Measurements from ENCODE around the gene KRTAP19-7.

The KRTAP19-7 gene, protein sequence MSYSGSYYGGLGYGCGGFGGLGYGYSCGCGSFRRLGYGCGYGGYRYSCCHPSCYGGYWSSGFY

DNA sequence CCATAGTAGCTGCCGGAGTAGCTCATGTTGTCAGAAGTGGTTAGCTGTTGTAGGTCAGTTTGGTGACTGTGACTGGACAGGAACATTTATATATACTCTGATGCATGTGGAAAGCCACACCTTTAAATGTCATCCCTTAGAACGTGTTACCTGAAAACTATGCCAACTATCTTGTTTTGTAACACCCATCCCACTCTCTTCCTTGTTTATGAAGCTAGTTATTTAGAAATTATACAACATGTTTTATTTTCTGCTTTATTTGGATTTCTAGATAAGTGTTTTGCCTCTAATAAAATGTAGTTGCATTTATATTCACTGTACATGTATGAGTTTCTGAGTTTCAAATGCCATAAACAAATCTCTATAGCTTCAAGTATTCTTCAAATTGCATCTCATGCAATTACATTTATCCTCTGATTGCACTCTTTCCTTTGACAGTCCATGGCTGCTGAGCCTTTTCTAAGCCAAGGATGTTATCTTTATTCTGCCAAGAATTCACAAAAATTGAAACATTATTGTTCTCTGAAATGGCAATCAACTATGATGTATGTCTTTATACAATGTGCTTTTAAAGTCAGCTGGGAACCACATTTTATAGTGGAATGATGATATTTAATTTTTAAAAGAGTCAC is at the start of gene KRTAP19-7:
Gene KRTAP19-7 (minus strand): TSS at position 51 of the 632 bp plus-strand sequence. CDS start 25 bp downstream, at position 26.
- DNase-seq: no peak
- intact Hi-C loops (cut with DNase I): no loop called here

DNA sequence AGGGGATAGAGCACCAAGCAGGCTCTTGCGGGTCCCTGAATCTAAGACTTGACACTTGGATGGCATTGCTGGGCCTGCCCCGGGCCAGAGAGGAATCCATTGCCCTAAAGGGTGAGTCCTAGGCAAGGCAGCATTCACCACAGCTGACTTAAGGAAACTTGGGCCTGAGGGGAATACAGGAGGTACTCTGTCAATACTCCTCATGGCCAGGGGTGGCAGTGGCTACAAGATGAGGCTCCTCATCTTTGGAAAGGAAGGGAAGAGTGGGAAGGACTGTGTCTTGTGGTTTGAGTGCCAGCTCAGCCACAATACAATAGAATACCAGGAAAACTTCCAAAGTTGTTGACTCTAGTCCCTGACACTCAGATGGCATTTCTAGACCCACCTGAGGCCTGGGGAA is 44.9 kb upstream of the KRTAP19-7 start:
- no peak for DNase-seq
- intact Hi-C loops (cut with DNase I): no loop called here

DNA sequence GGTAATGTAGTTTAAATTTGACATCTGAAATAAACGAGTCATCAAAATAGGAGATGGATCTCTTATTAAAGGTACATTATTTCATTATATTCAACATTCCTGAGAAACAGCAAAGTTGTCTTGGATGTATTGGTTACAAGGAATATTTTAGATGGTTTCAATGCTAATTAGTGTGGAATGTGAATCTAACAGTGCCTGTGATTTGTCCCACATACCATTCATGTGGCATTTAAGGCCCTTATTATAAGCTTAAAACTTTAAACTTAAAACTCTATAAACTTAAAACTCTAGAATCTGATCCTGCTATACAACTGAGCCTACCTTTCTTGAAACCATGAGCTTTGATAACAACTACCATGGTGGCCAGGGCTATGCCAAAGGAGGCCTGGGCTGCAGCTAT is 39.7 kb upstream of the KRTAP19-7 start, which contains the start of gene KRTAP22-1:
Gene KRTAP22-1 (plus strand): TSS at position 301 of the 400 bp plus-strand sequence.
- DNase-seq: no peak
- intact Hi-C loops (cut with DNase I): no loop called here

DNA sequence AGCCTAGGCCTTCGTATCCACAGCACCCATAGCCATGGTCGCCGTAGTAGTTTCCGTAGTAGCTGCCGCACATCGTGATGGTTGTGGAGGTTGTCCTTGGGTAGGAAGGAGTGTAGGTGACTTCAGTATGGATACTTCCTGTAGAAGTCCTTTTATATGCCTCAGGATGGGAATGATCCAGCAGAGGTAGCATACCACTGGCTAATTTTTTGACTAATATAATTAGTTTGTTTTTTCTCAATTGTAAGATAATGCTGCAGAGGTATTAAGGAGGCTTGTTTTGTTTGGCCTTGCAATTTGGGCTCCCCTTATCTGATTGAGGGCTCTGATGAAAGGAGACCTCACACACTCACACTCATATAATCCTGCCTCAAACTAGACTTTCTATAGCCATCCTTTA is 37.7 kb upstream of the KRTAP19-7 start, which contains the start of gene KRTAP6-2:
Gene KRTAP6-2 (minus strand): TSS at position 101 of the 400 bp plus-strand sequence. CDS start 28 bp downstream, at position 73.
- DNase-seq: no peak
- intact Hi-C loops (cut with DNase I): no loop called here

DNA sequence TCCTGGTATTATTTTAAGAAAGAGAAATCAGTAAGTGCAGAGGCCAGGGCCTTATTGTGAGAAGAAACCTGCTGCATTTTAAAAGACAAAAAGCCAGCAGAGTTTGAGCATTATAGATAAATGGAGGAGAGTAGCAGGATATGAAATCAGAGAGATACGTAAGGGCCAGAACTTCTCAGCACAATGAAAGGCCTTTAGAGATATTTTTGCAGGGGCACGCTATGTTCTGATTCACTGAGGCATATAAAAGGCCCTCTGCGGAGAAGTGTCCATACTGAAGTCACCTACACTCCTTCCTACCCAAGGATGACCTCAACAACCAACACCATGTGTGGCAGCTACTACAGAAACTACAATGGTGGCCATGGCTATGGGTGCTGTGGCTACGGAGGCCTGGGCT is 31.0 kb upstream of the KRTAP19-7 start, which contains the start of gene KRTAP6-3:
Gene KRTAP6-3 (plus strand): TSS at position 301 of the 400 bp plus-strand sequence. CDS start 6 bp downstream, at position 307.
- DNase-seq: no peak
- intact Hi-C loops (cut with DNase I): no loop called here

DNA sequence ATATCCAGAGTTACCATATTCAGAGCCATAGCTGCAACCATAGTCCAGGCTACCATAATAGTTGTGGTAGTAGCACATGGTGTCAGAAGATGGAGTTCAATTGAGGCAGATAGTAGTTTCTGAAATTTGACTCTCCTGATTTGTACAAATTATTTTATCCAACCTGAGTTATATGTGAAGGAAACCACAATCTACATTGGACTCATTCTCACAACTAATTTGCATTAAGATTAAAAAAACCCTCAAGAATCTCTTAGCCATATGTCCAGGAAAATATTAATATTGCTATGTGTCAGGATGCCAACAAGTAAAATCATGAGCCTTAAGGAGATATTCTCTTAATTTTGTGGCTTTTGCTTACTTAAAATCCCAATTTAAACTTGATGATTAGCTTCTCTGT is 29.2 kb upstream of the KRTAP19-7 start, which contains the start of gene KRTAP22-2:
Gene KRTAP22-2 (minus strand): TSS at position 101 of the 400 bp plus-strand sequence.
- no peak for DNase-seq
- intact Hi-C loops (cut with DNase I): no loop called here

DNA sequence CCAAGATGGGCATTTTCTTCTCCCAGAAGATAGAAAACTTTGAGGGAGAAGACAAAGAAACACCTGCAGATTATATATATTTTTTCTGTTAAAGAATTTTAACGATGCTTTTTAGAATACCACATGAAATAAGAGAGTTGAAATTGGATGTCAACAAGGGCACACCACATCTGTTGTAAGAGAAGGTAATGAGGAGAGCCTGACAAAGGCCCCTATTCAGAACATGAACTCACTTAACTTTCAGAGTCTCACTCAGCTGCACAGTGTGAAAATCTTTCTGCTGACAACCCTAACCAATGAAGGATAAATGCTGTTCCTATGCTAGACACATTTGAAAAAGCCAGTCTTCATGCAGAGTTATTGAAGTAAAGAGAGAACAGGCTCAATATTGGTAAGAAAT is 21.8 kb upstream of the KRTAP19-7 start:
- no peak for DNase-seq
- intact Hi-C loops (cut with DNase I): no loop called here

DNA sequence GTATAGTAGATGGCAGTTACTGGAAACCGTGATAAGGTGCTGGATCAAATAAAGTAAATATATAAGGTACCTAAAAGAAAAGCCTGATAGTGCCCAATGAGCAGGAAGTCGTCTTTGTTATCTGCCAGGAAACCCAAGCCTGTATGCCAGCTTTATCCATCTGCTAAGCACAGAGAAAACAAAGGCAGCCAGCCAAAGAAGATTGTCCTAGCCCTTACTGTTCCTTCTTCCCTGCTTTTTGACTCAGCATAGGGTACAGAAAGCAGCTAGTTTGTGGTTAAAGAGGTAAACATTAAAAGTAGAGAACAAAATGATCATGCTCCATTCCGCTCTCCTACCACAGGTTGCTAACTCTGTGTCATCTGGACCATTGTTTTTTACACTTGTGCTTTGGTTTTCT is 19.0 kb upstream of the KRTAP19-7 start:
- DNase-seq: no peak
- intact Hi-C loops (cut with DNase I): no loop called here

DNA sequence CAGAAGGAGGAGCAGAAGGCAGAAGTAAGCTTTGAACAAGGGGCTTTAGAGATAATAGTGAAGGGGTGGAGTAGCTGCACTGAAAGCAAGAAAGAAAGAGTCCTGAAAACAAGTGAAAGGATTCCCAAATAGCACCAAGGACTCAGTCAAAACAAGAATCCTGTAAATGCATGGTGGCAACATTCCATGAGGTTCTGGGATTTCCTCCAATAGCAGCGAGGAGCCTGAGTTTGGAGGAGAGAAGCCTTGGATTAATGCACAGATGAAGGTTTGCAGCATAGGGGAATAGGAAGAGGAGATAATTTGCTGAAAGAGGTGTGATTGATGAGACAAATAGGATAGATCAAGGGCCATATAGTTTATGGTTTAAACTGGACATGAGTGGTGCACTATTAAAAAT is 18.2 kb upstream of the KRTAP19-7 start:
- DNase-seq: no peak
- intact Hi-C loops (cut with DNase I): no loop called here

DNA sequence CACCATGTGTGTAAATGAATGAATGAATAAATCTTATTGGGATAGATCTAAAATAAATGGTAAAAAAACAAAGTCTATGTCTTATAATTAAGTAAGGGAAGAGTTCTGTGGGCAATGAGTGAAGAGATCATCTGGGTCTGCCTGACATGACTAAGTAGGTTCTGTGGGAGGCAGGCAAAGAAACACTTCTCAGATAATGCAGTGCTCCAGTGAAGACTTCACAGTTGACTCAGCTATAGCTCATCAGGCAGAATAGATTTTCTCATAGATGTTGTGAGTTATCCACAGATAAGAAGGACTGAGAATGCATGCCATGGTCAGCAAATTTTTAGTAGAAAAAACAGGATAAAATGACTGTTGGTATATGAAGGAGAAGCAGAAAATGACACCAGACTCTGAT is 16.7 kb upstream of the KRTAP19-7 start:
- DNase-seq: peak in 12 of 42 donors; percentile 5 to 66 (median 22)
- intact Hi-C loops (cut with DNase I): no loop called here

DNA sequence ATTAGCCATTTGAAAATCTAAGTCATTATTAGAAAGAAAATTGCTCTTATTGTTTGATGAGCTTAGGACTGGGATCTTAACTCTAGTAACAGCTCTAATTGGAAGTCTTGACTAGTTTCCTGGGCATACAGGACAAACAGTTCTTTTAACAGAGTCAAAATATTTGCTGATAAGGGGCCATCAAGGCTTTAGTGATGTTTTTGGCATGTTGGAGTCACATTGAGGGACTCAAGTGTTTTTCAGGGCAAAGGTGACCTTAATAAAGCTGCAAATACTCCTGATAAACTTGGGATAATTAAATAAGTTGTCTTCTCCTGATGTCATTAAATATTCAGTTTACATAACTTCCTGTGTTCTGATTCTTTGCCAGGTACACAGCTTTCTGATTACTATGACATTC is 6.5 kb upstream of the KRTAP19-7 start:
- intact Hi-C loops (cut with DNase I): no loop called here
- DNase-seq: no peak

DNA sequence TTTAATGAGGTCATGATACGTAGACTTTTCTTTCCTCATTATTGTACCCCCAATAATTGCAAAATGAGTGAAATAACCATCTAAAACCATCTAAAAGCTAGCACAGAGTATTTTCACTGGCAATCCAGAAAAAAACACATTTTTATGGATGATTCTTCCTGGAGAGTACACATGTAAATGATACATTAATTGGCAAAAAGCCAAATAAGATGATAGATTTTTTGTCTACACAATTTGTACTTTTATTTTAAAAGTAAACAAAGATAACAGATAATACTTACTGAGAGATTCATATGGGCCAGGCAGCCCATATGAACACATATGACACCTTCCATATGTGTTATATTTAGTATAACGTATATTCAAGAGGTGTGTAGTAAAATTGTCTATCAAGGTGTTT is 2.5 kb upstream of the KRTAP19-7 start:
- DNase-seq: no peak
- intact Hi-C loops (cut with DNase I): no loop called here

DNA sequence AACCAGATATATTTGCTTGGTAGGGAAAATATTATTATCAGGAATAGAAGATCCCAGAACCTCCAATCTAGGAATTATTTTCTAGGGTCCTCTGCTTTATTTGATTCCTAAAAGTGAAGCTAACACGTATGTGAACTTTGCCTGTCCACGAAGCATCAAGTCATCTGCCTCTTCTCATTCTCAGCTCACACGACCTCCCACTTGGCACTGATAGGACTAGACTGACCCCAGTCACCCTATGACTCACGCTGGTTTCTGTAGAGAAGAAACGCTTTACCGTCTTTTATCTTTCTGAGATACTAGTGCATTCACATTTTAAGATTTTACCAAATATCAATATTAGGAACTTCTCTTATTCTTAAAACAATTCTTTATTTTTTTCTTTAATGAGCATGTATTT is 2.0 kb upstream of the KRTAP19-7 start:
- intact Hi-C loops (cut with DNase I): no loop called here
- no peak for DNase-seq

DNA sequence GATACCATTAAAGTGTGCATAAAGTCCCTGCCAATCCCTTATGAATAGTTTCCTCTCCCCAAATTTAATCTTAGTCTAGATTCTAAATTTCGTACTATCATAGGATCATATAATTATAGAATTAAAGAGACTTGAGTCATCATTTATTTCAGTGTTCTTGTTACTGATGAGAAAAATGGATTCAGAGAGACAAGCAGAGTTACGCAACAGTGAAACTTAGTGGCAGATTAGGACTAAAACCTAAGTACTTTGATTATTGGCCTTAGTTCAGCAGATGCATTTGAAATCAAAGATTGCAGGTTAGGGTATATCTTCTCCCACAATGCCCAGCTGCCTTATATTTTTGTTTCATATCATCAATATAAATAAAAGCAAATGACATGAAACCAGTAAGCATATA is 843 bp upstream of the KRTAP19-7 start:
- intact Hi-C loops (cut with DNase I): no loop called here
- DNase-seq: peak in 1 of 42 donors; percentile 6

DNA sequence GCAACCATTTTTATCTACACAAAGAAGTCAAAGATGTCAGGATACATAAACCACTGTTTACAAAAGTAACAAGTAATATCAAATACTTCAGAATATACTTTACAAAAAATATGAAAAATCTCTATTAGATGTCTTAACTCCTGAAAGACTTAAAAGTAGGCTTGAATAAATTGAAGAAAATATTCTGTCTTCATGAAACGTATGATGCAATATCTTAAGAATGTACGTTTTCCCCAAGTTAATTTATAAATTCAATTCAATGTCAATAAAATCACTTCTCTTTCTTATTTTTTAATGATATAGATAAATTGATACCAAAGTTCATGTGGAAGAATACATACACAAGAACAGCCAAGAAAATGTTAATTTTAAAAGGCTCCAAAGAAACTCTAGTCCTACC is 6.0 kb downstream of the KRTAP19-7 start:
- intact Hi-C loops (cut with DNase I): no loop called here
- no peak for DNase-seq

DNA sequence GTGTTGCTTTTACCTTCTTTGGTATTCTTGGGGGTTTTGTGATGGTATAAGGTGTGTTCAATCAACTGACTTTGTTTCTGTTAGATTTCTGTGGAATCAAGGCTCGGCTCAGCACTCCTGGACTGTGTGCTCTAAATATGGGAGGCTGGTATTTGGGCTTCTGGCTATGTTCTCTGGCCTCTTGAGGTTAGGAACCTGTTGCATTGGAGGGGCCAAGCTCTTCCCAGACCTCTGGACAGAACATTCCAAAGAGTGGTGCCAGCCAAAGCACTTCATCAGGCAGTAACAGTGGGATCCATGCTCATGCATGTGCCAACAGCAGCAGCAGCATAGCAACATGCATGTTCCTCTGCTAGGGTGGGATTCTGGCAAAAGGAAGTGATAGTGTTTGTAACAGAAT is 8.3 kb downstream of the KRTAP19-7 start:
- intact Hi-C loops (cut with DNase I): no loop called here
- DNase-seq: no peak

DNA sequence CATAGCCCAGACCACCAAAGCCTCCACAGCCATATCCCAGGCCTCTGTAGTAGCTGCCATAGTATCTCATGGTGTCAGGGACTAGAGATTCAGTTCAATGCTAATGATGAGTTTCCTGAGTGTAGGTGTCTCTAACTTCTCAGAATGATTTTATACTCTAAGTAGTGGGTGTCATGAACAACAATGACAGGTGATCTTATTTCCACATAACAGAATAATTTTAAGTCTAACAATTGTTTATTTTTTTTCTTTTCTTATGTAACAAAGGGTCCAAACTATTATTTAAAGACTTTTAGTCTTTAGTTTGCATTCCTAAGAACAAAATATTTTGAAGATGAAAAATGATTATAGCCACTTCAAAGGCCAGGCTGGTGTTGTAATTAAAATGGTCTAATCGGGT is 19.4 kb downstream of the KRTAP19-7 start, which contains the start of gene KRTAP19-6:
Gene KRTAP19-6 (minus strand): TSS at position 101 of the 400 bp plus-strand sequence. CDS start 31 bp downstream, at position 70.
- intact Hi-C loops (cut with DNase I): no loop called here
- no peak for DNase-seq

DNA sequence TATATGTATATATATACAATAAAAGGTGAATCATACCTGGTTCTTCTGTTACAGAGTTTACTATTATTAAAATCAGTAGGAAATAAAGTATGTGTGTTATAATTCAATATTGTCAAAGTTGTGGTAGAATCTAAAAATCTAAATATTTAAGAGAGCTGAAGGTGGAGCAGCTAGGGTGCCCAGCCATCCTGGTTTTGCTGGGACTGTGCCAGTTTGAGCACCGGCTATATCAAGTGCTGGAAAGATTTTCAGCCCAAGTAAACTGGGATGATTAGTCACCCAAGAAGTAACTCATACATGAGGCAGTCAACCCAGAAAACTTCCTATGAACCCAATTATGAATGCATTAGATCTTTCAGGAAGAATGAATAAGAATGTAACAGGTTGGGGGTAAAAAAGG is 42.2 kb downstream of the KRTAP19-7 start:
- DNase-seq: no peak
- intact Hi-C loops (cut with DNase I): no loop called here

DNA sequence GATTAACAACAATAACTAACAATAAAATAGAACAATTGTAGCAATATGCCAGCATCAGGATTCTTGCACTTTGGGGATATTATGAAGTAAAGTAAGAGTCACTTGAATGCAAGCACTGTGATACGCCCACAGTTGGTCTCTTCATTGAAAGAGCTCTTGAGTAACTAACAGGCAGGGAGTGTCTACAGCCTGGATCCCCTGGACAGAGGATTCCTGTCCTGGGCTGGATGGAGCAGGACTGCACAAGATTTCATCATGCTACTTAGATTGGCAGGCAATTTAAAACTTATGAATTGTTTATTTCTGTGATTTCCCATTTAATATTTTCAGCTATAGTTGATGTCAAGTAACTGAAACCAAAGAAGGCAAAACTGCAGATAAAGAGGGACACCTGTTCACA is 45.4 kb downstream of the KRTAP19-7 start:
- intact Hi-C loops (cut with DNase I): no loop called here
- DNase-seq: no peak
